HG02571 (cell line): ENCODE measurements around the gene GBF1.
"Not testable (repeated sequence)": the region's sequence is repeated elsewhere in the genome, so short reads cannot be mapped to it uniquely, and the experiment has no call there.

Experiments
- ATAC-seq: cut with Tn5 transposase; IDR thresholded peaks from one replicate; pipeline ENCODE4 v1.9.1; 2021; ENCODE audit warnings: mild to moderate bottlenecking, moderate library complexity; ENCODE audit not compliant: unreplicated experiment

GBF1 gene

GRCh38 chr10:102268375-102268888, 23.1 kb downstream of the GBF1 start:
- no peak for ATAC-seq

GRCh38 chr10:102269017-102269416, 23.7 kb downstream of the GBF1 start:
- ATAC-seq = no peak

- no peak for ATAC-seq
Observed at GRCh38 chr10:102274062-102274461, 28.7 kb downstream of the GBF1 start.

- ATAC-seq = no peak
Observed at GRCh38 chr10:102275343-102275742, 30.0 kb downstream of the GBF1 start.

- no peak for ATAC-seq
Observed at GRCh38 chr10:102279104-102279503, 33.8 kb downstream of the GBF1 start.

GRCh38 chr10:102280397-102281101, 35.2 kb downstream of the GBF1 start:
- no peak for ATAC-seq

DNA sequence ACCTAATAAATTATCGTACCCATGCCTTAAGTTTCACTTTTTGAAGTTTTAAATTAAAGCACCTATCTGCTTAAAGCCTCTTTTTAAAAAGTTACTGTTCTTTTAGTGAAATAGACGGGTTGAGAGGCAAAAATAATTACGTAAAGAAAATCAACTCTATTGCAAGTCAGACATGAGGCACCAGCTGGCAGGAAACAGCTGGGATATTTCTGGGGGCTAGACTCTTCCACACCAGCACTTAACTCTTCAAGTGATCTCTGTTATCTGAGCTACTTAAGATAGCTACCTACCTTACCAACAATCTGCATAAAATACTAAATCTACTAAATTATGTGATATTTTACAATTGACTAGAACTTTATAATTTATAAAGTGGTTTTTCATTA, 35.8 kb downstream of the GBF1 start:
- no peak for ATAC-seq

DNA sequence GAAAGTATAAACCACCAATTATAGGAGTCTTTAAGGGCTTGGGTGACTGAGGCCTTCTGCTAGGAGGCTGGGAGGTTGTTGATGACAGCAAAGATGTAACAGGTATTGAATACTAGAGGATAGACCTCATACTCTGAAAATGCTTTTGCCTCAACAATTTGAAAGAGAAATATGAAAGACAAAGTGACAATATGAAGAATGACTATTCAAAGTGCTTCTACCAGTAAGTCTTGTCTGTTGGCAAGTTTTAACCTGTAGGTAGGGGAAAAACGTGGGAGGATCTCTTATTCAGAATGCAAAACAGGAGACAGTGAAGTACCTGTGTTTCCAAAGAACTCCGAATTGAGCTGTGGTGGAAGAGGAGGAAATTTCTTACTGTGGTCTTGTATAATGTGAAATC, 38.2 kb downstream of the GBF1 start:
- no peak for ATAC-seq

- no peak for ATAC-seq
Observed at GRCh38 chr10:102283890-102284289, 38.6 kb downstream of the GBF1 start.

GRCh38 chr10:102284531-102284930, 39.2 kb downstream of the GBF1 start:
- ATAC-seq = no peak

DNA sequence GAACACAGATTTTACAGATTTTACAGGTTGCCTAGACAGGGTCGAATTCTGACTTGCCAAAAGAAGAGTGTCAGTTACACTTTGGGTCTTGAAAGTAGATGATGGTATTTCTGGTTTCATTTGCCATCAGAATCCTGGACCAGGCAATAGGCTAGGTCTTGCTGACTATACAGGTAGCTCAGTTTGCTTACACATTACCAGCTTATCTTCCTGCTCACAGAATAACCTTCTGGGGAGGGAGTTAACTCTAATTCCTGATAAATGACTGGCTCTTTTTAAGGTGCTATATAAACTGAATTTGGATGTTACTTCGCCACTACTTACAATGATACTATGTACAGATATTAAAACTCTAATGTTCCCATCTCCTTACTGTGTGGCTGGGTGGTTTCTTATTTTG, 39.8 kb downstream of the GBF1 start:
- ATAC-seq = no peak

DNA sequence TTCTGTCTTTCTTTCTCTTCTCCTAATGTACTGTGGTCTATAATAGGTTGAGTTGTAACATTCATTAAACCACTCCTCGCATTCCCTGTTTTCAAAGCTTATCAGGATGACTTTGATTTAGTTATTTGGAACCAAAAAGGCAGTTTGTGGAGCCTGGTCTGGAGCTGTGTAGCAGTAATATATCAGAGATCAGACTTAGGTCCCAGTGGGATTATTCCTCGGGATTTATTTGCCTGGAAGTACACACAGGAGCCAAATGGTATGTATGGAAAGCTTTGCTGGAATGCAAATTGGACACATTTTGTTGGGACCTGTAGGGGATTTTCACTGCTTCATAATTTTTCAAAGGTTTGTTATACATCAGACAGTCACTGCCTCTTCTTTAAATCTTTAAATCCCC, 40.9 kb downstream of the GBF1 start:
- no peak for ATAC-seq

DNA sequence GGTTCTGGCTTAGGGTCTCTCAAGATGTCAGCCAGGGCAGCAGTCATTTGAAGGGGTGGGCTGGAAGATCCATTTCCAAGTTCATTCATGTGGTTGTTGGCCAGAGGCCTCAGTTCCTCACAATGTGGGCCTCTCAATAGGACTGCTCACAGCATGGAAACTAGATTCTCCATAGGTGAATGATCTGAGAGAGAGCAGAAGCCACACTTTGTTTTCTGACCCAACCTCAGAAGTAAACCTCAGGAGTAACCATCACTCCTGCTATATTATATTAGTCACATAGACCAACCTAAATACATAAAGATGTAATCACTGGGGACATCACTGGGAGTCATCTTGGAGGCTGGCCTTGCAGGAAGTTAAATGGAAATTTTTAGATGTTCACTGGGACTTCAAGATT, 42.2 kb downstream of the GBF1 start:
- ATAC-seq = no peak

DNA sequence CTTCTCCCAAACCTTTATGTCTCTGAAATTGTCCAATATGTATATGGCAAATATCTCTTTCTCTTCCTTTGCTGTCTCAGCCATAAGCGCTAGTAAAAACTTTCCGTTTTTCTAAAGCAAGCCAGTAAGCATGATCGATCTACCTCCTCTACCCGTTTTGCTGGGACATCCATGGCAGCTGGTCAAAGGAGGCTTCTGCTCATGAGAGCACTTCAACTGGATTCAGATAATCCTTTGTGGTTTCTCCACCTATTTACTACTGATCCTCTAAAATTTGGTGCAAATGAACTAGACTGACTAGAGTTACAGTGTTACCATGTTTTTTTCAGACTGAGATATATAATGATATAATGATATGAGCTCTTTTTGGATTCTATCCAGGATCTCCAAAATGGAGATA, 42.7 kb downstream of the GBF1 start:
- no peak for ATAC-seq

- no peak for ATAC-seq
Observed at GRCh38 chr10:102289356-102289755, 44.0 kb downstream of the GBF1 start.

- ATAC-seq = no peak
Observed at GRCh38 chr10:102289840-102290239, 44.5 kb downstream of the GBF1 start.

DNA sequence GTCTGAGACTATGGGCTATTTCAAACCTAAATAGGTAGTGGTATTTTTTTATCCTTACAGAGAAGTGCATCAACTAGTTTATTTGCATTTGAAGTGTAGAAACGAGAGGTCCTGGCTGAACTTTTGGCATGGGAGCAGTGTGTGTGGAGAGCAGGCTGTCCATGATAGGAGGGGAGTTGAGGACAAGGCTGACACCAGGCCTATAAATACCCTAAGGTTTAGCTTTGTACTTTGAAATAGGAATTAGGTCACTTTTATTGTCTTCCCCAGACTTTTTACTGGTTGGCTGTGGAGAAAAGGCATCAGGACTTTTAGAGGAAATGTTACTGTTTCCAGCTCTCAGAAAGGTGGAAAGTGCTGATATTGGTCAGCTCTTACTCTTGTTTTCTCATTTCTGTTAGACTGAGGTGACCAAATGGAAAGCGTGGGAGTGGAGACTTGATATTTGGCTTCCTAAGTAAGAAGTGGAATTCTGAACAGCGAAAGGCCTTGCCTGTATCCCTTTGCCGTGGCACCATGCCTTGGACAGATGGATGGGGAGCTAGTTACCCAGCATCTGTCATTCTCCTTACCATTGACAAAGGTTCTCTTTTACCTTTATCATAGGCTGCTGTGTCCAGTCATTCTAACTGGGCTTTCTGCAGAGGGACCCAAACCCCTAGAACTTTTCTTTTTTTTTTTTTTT, 46.0 kb downstream of the GBF1 start:
- ATAC-seq = no peak

GRCh38 chr10:102297101-102297500, 51.8 kb downstream of the GBF1 start:
- no peak for ATAC-seq

GRCh38 chr10:102298899-102299298, 53.6 kb downstream of the GBF1 start:
- no peak for ATAC-seq

DNA sequence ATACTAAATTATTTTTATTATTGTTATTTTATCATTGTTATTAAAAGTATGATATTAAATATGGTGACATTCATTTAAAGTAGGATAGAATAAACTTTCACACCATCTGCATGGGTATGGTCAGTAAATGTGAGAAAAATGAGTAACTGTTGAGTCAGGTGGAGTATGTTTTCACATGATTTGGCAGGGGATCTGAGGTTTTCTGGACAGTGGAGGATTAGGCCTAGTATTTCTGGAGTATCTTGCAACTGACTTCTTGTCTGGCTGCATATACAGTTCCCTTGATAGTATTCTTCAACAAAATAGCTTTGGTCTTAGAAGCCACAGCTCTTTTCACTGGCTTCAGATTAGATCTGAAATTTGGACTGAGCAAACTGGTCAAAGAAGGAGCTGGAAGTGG, 54.5 kb downstream of the GBF1 start:
- no peak for ATAC-seq

GRCh38 chr10:102300278-102300843, 55.0 kb downstream of the GBF1 start:
- ATAC-seq = no peak

- ATAC-seq = not testable (repeated sequence)
Observed at GRCh38 chr10:102300912-102301311, 55.6 kb downstream of the GBF1 start.
